GM12892 (cell line): ENCODE measurements around the gene RPS28.
"Not testable (repeated sequence)": the region's sequence is repeated elsewhere in the genome, so short reads cannot be mapped to it uniquely, and the experiment has no call there.

Experiments
- DNase-seq: peaks from one replicate; pipeline ENCODE4 v3.0.0; 2011; ENCODE audit not compliant: insufficient read length
- FAIRE-seq: peaks from 2 replicates; lab custom pipeline; 2011; peaks lifted over from hg19 to GRCh38; lab: Jason Lieb, UNC
- POLR2A ChIP-seq: IDR thresholded peaks from 2 replicates; pipeline ENCODE4 v1.6.1; 2011; ENCODE audit warnings: low read depth, low read length, control low read depth
- POLR2AphosphoS5 ChIP-seq: IDR thresholded peaks from 2 replicates; pipeline ENCODE4 v1.6.1; 2011; ENCODE audit warnings: low read depth, low read length, control low read depth
- TAF1 ChIP-seq: IDR thresholded peaks from 2 replicates; pipeline ENCODE4 v1.6.1; 2011; ENCODE audit warnings: low read depth, mild to moderate bottlenecking, control low read depth, low read length, borderline replicate concordance

RPS28 gene

GRCh38 chr19:8308891-8309291, 12.4 kb upstream of the RPS28 start:
- DNase-seq (no peak), FAIRE-seq (no peak)
- TF ChIP-seq POLR2A: no peak
- no peak for TF ChIP-seq POLR2AphosphoS5
- TF ChIP-seq TAF1: no peak

- FAIRE-seq (no peak), DNase-seq (no peak)
- TF ChIP-seq TAF1 (no peak), POLR2AphosphoS5 (no peak), POLR2A (no peak)
These were observed 10.8 kb upstream of the RPS28 start for GRCh38 chr19:8310342-8311055.

- FAIRE-seq (no peak), DNase-seq (no peak)
These were observed 9.6 kb upstream of the RPS28 start for GRCh38 chr19:8311461-8312260.

GRCh38 chr19:8314981-8315640, 6.2 kb upstream of the RPS28 start:
- not testable (repeated sequence) for FAIRE-seq

More at GRCh38 chr19:8311461-8312260, 9.6 kb upstream of the RPS28 start:
- TF ChIP-seq POLR2AphosphoS5: no peak
- no peak for TF ChIP-seq TAF1
- no peak for TF ChIP-seq POLR2A

GRCh38 chr19:8316351-8317125, 4.8 kb upstream of the RPS28 start:
- no peak for TF ChIP-seq TAF1
- peak; percentile 25; the same call in 1 of the 2 replicates for TF ChIP-seq POLR2A
- TF ChIP-seq POLR2AphosphoS5: 0 out of 2 replicates have a peak, but pooled peaks have one; percentile 43
- DNase-seq (no peak), FAIRE-seq (no peak)

More at GRCh38 chr19:8314981-8315640, 6.2 kb upstream of the RPS28 start:
- not testable (repeated sequence) for DNase-seq

- FAIRE-seq: not testable (repeated sequence)
These were observed 2.5 kb upstream of the RPS28 start for GRCh38 chr19:8318835-8319234.

GRCh38 chr19:8319807-8320520, 1.3 kb upstream of the RPS28 start:
- TF ChIP-seq TAF1 (no peak), POLR2AphosphoS5 (no peak), POLR2A (no peak)
- FAIRE-seq (no peak), DNase-seq (no peak)

More at GRCh38 chr19:8318835-8319234, 2.5 kb upstream of the RPS28 start:
- DNase-seq: not testable (repeated sequence)

GRCh38 chr19:8320564-8321066, 681 bp upstream of the RPS28 start:
- no peak for FAIRE-seq
- no peak for TF ChIP-seq POLR2AphosphoS5
- no peak for TF ChIP-seq POLR2A
- no peak for TF ChIP-seq TAF1
- no peak for DNase-seq

- TF ChIP-seq POLR2A: no peak
- TF ChIP-seq POLR2AphosphoS5: no peak
- TF ChIP-seq TAF1: no peak
- DNase-seq (no peak), FAIRE-seq (no peak)
These were observed 816 bp downstream of the RPS28 start for GRCh38 chr19:8321986-8322637.

GRCh38 chr19:8322638-8322997, 1.3 kb downstream of the RPS28 start:
- DNase-seq (no peak), FAIRE-seq (no peak)
- TF ChIP-seq POLR2AphosphoS5 (peak; percentile 35; the same call in 1 of the 2 replicates), POLR2A (no peak; the same call in 1 of the 2 replicates)
